ENCODE measurements around the gene ARHGEF18. TPM values are rescaled to one million over a fixed set of nuclear protein-coding genes. Genes with fewer than 3 reads are reported as not detected.

ARHGEF18 gene
- total RNA-seq, 4 donors from 2014 or later, result 21.3 to 45.2 (median 30.4) TPM

DNA sequence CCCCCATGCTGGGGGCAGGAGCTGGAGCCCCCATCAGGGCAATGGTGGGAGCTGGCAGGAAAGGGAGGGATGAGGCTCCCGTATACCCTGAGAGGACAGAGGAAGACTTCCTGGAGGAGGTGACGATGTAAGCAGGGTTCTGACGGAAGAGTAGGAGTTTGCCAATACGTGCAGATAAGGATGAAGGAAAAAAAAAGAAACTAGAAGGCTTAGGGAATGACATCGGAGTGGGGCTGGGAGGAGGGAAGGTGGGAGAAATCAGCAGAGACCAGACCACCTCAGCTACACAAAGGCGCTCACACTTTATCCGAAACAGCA is 32.3 kb downstream of the ARHGEF18 start:
- Histone ChIP-seq H3K9me3 (no peaks in the 10 kb centered on the region), H3K27ac (no peak overlapping the region), H3K4me1 (no peaks in the 10 kb centered on the region), H3K4me3 (no peak overlapping the region), H3K36me3 (peaks cover 0 to 9% of the 10 kb centered on the region in 2 donors), H3K27me3 (no peaks in the 10 kb centered on the region)
- WGBS, 2 donors (ENCODE audit: low coverage in 1 of 2), result 81 to 100% methylated on average over 4 to 7 of the region's 7 CpGs
- no peak for TF ChIP-seq POLR2A (IDR thresholded peaks at IDR 0.05)
- TF ChIP-seq POLR2AphosphoS5 (IDR thresholded peaks at IDR 0.05), result no peak
- TF ChIP-seq, protein P1, sequence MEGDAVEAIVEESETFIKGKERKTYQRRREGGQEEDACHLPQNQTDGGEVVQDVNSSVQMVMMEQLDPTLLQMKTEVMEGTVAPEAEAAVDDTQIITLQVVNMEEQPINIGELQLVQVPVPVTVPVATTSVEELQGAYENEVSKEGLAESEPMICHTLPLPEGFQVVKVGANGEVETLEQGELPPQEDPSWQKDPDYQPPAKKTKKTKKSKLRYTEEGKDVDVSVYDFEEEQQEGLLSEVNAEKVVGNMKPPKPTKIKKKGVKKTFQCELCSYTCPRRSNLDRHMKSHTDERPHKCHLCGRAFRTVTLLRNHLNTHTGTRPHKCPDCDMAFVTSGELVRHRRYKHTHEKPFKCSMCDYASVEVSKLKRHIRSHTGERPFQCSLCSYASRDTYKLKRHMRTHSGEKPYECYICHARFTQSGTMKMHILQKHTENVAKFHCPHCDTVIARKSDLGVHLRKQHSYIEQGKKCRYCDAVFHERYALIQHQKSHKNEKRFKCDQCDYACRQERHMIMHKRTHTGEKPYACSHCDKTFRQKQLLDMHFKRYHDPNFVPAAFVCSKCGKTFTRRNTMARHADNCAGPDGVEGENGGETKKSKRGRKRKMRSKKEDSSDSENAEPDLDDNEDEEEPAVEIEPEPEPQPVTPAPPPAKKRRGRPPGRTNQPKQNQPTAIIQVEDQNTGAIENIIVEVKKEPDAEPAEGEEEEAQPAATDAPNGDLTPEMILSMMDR (IDR thresholded peaks at IDR 0.05), result no peak
- no peak for TF ChIP-seq EP300 (IDR thresholded peaks at IDR 0.05)
- ATAC-seq, result no peak

DNA sequence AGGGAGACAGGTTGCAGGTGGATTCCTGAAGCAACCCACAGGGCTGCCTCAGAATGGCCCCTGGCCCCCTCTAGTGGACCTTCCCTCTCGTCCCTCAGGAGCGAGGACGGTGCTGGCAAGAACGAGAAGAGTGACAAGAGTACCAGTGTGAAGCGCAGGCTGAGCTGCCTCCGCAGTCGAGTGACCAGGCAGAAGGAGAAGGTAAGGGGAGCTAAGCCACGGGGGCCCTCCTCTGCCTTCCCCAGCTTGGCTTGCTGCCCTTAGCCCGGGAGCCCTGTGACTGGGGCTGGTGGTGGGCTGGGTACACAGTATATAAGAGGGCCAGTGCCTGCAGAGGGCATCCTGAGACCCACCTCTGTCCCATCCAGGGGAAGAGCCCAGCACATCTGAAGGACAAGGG is 34.0 kb downstream of the ARHGEF18 start:
- H3K27me3 ChIP-seq, result no peaks in the 10 kb centered on the region
- H3K4me3 ChIP-seq, result no peak overlapping the region
- H3K9me3 ChIP-seq, result no peaks in the 10 kb centered on the region
- 60 to 65% methylated on average over 1 to 5 of the region's 9 CpGs for WGBS, 2 donors (ENCODE audit: low coverage in 1 of 2)
- H3K27ac ChIP-seq, result no peak overlapping the region
- no peaks in the 10 kb centered on the region for H3K4me1 ChIP-seq
- no peak for ATAC-seq
- peaks cover 0 to 20% of the 10 kb centered on the region in 2 donors for H3K36me3 ChIP-seq
- TF ChIP-seq, protein P1 (IDR thresholded peaks at IDR 0.05), result no peak
- TF ChIP-seq POLR2AphosphoS5 (IDR thresholded peaks at IDR 0.05), result no peak
- TF ChIP-seq POLR2A (IDR thresholded peaks at IDR 0.05), result no peak
- no peak for TF ChIP-seq EP300 (IDR thresholded peaks at IDR 0.05)

DNA sequence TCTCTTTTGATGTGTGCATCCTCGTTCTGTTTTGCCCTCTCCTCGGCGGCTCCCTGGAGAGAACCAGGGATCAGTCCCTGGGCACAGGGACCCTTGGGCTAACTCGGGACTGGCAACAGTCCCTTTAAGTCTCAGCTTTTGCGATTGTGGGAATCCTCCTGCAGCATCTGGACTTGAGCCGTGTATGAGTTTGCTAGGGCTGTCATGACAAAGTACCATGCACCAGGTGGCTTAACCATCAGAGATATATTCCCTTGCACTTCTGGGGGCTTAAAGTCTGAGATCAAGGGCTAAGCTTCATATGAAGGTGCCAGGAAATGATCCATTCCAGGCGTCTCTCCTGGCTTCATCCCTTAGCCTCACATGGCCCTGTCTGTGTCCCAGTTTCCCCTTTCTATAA is 34.5 kb downstream of the ARHGEF18 start:
- H3K36me3 ChIP-seq, result peaks cover 0 to 22% of the 10 kb centered on the region in 2 donors
- TF ChIP-seq POLR2A (IDR thresholded peaks at IDR 0.05) (no peak), EP300 (IDR thresholded peaks at IDR 0.05) (no peak), POLR2AphosphoS5 (IDR thresholded peaks at IDR 0.05) (no peak)
- TF ChIP-seq, protein P1 (IDR thresholded peaks at IDR 0.05), result no peak
- 38 to 56% methylated on average over 1 to 4 of the region's 7 CpGs for WGBS, 2 donors (ENCODE audit: low coverage in 1 of 2)
- no peak for ATAC-seq
- H3K9me3 ChIP-seq, result no peaks in the 10 kb centered on the region
- no peaks in the 10 kb centered on the region for H3K27me3 ChIP-seq
- H3K4me3 ChIP-seq, result no peak overlapping the region
- H3K27ac ChIP-seq, result no peak overlapping the region
- no peaks in the 10 kb centered on the region for H3K4me1 ChIP-seq

DNA sequence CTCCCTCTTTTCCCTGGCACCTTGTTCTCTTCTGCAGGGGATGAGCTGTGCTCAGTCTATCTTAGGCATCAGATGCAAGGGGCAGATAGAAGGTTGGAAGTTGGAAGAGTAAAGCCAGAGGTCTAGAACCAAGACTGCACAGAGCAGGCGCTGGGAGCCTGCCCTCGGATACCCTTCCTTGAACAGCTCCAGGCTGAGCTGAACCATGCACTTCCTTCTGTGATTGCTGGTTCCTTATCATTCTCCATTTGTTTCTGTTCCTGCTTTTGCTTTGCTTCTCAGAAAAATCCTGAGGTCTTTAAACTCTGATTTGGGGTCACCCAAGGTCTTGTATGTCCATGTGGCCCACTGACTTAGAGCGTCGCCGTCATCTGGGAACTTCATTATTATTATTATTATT is 36.3 kb downstream of the ARHGEF18 start:
- H3K36me3 ChIP-seq, result peaks cover 0 to 36% of the 10 kb centered on the region in 2 donors
- no peaks in the 10 kb centered on the region for H3K9me3 ChIP-seq
- 90% methylated on average over 5 of the region's 5 CpGs; no CpG with 5 or more reads in 1 of the 2 donors for WGBS, 2 donors (ENCODE audit: low coverage in 1 of 2)
- H3K27ac ChIP-seq, result no peak overlapping the region
- H3K27me3 ChIP-seq, result no peaks in the 10 kb centered on the region
- no peaks in the 10 kb centered on the region for H3K4me1 ChIP-seq
- TF ChIP-seq POLR2AphosphoS5 (IDR thresholded peaks at IDR 0.05), result no peak
- TF ChIP-seq, protein P1 (IDR thresholded peaks at IDR 0.05), result no peak
- no peak for TF ChIP-seq POLR2A (IDR thresholded peaks at IDR 0.05)
- TF ChIP-seq EP300 (IDR thresholded peaks at IDR 0.05), result no peak
- no peak overlapping the region for H3K4me3 ChIP-seq
- no peak for ATAC-seq

DNA sequence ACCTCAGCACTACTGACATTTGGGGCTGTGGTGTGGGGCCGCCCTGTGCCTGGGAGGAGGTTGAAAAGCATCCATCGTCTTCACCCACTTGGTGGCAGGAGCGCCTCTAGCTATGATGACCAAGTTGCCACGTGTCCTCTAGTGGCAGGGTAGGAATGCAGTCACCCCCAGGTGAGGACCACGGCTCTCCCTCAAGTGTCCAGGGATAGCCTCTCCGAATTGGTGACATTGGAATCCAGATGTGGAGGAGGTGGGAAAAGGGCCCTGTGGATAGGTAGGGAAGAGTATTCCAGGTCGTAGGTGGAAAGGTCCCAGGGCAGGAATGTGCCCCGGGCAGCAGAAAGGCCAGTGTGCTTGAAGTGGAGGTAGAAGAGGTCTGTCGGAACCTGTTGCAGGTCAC is 37.6 kb downstream of the ARHGEF18 start:
- H3K27me3 ChIP-seq, result no peaks in the 10 kb centered on the region
- 57 to 73% methylated on average over 3 to 6 of the region's 9 CpGs for WGBS, 2 donors (ENCODE audit: low coverage in 1 of 2)
- no peak overlapping the region for H3K27ac ChIP-seq
- H3K4me3 ChIP-seq, result no peak overlapping the region
- peaks cover 0 to 38% of the 10 kb centered on the region in 2 donors for H3K36me3 ChIP-seq
- no peaks in the 10 kb centered on the region for H3K4me1 ChIP-seq
- H3K9me3 ChIP-seq, result no peaks in the 10 kb centered on the region
- TF ChIP-seq POLR2A (IDR thresholded peaks at IDR 0.05), result no peak
- TF ChIP-seq, protein P1 (IDR thresholded peaks at IDR 0.05), result no peak
- no peak for TF ChIP-seq EP300 (IDR thresholded peaks at IDR 0.05)
- TF ChIP-seq POLR2AphosphoS5 (IDR thresholded peaks at IDR 0.05), result no peak
- no peak for ATAC-seq

All from gastroesophageal sphincter (tissue), 4 donors.